IPS DF 6.9 (cell line): ENCODE measurements around the gene FOXL3.

Source experiments
- DNase-seq: peaks from one replicate; pipeline ENCODE4 v3.0.0-alpha.2; 2013; ENCODE audit warnings: low read depth, low spot score
- H3K27ac ChIP-seq: one replicate; pipeline ENCODE4 v1.5.1; 2013; ENCODE audit warnings: low read length, control low read depth
- H3K27me3 ChIP-seq: 2 replicates; pipeline ENCODE4 v1.6.1; 2013; ENCODE audit warnings: mild to moderate bottlenecking, low read length; ENCODE audit not compliant: control insufficient read depth, insufficient read depth
- H3K36me3 ChIP-seq: 2 replicates; pipeline ENCODE4 v1.6.1; 2013; ENCODE audit warnings: low read length; ENCODE audit not compliant: control insufficient read depth, insufficient read depth
- H3K4me1 ChIP-seq: 2 replicates; pipeline ENCODE4 v1.6.1; 2013; ENCODE audit warnings: low read length; ENCODE audit not compliant: control insufficient read depth, insufficient read depth
- H3K4me3 ChIP-seq: 2 replicates; pipeline ENCODE4 v1.5.1; 2013; ENCODE audit warnings: mild to moderate bottlenecking, low read length
- H3K9me3 ChIP-seq: 2 replicates; pipeline ENCODE4 v1.6.1; 2013; ENCODE audit warnings: low read length, inconsistent platforms; ENCODE audit not compliant: control insufficient read depth, insufficient read depth
- WGBS: extraction: QIAGEN DNeasy Blood & Tissue Kit; methylation state at CpG from one replicate; pipeline ENCODE4 v1.1.7; 2013; ENCODE audit warnings: mixed read lengths, missing lambda C conversion rate; ENCODE audit not compliant: insufficient read length, insufficient coverage; 5-methylcytosine and 5-hydroxymethylcytosine counted together

The FOXL3 gene

DNA sequence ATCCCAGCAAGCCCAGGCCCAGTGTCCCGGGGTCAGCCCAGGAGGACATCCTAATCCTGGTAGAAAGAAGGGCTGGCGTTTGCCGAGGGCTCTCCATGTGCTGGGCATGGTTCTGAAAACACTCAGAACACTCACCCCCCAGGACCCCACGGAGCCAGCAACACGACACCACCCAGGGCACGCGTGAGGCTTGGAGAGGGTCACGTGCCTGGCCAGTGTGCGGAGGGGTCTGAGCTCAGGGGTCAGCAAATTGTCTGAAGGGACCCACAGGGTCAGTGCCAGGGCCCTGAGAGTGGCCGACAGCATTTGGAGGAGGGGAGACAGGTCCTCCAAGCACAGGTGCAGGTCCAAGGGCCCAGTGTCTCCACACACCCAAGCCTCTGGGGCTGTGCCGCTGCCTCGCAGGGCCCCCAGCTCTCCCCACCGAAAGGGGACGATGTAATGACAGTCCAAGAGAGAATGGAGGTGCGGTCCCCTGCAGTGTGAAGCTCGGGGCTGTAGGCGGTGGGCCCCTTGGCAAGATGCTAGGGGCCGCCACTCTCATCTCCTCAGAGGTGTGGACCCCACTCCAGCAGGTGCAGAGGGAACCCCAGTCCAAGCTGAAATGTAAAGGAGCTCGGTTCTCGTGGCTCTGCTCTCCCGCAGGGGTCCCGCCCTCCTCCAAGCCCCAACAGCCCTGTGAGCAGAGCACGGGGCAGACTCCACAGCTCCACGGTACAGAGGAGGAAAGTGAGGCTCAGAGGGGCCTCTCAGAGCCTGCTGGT is 7.8 kb downstream of the FOXL3 start:
- no peak for DNase-seq
- no peaks in the 10 kb centered on the region for H3K27me3 ChIP-seq

DNA sequence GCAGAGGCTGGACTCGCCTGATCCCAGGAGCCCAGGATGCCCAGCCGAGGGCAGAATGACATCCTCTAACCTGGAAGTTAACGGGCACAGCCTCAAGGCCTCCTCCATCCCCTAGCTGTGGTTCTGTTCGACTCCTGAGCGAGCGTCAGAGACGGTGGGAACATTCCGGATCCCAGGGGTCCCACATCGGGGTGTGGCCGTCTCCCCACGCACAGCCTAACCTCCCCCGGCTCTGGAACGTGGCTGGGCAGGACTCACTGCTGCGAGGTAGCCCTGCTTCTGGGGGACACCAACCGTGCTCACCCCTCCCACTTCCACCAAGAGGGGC is 8.4 kb downstream of the FOXL3 start:
- whole genome bisulfite sequencing = no CpG with 5 or more reads among the region's 15 CpGs
- Histone ChIP-seq H3K27me3 (no peaks in the 10 kb centered on the region), H3K4me3 (no peak overlapping the region), H3K27ac (no peak overlapping the region), H3K4me1 (no peaks in the 10 kb centered on the region), H3K9me3 (no peaks in the 10 kb centered on the region), H3K36me3 (no peaks in the 10 kb centered on the region)
- DNase-seq = no peak

More for the DNA sequence above, 7.8 kb downstream of the FOXL3 start:
- H3K4me1 ChIP-seq = no peaks in the 10 kb centered on the region
- H3K27ac ChIP-seq = no peak overlapping the region
- H3K9me3 ChIP-seq = no peaks in the 10 kb centered on the region
- no peak overlapping the region for H3K4me3 ChIP-seq
- no peaks in the 10 kb centered on the region for H3K36me3 ChIP-seq
- WGBS = no CpG with 5 or more reads among the region's 24 CpGs

GRCh38 chr7:298743-299142 is 8.8 kb downstream of the FOXL3 start:
- DNase-seq = no peak
- H3K4me3 ChIP-seq = no peak overlapping the region
- H3K27me3 ChIP-seq = no peaks in the 10 kb centered on the region
- no peaks in the 10 kb centered on the region for H3K9me3 ChIP-seq
- H3K36me3 ChIP-seq = no peaks in the 10 kb centered on the region
- H3K4me1 ChIP-seq = no peaks in the 10 kb centered on the region
- no CpG with 5 or more reads among the region's 13 CpGs for WGBS
- no peak overlapping the region for H3K27ac ChIP-seq

- Histone ChIP-seq H3K9me3 (no peaks in the 10 kb centered on the region), H3K27me3 (no peaks in the 10 kb centered on the region), H3K27ac (no peak overlapping the region), H3K36me3 (no peaks in the 10 kb centered on the region), H3K4me3 (no peak overlapping the region), H3K4me1 (no peaks in the 10 kb centered on the region)
- WGBS = no CpG with 5 or more reads among the region's 15 CpGs
- no peak for DNase-seq
Observed at GRCh38 chr7:299169-299568, 9.2 kb downstream of the FOXL3 start.

DNA sequence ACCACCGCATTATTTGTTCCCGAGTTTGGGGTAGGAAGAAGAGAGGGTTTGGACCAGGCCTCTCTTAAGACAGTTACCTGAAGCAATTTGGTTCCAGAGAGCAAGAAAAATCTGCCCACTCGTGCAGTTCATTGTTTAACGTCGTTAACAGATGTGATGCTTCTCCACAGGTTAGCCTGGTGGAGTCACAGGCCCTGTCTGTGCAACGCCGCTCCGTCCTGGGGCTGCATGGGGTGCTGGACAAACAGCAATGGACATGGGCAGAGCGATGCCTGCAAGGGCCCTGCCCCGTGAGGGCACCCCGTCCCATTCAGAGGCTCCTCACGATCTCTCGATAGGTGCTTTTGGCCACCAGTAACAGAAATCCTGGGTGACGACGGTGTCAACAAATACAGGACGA is 9.7 kb downstream of the FOXL3 start:
- H3K4me1 ChIP-seq = no peaks in the 10 kb centered on the region
- no peak overlapping the region for H3K27ac ChIP-seq
- no CpG with 5 or more reads among the region's 16 CpGs for whole genome bisulfite sequencing
- no peak for DNase-seq
- no peaks in the 10 kb centered on the region for H3K36me3 ChIP-seq
- no peaks in the 10 kb centered on the region for H3K27me3 ChIP-seq
- H3K4me3 ChIP-seq = no peak overlapping the region
- no peaks in the 10 kb centered on the region for H3K9me3 ChIP-seq

DNA sequence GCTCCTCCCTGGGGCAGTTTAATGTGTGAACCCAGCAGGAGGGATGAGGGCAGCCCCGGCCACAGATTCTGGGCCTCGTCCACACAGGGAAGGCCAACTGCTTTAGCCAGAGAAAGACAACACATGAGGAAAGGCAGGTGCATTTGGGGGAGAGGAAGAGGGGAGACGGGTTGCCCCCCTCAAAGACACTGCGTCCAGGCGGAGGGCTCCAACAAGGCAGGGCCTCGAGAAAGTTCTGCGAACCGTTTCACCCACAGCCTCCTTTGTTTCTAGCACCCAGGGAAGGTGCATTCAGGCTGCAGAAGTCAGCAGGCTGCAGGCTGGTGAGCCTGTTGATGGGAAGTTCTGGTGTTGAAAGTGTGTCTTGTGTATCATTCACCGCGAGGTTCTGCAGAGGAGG is 10.1 kb downstream of the FOXL3 start:
- H3K9me3 ChIP-seq = no peaks in the 10 kb centered on the region
- H3K4me1 ChIP-seq = no peaks in the 10 kb centered on the region
- WGBS = no CpG with 5 or more reads among the region's 10 CpGs
- H3K27ac ChIP-seq = no peak overlapping the region
- DNase-seq = no peak
- H3K36me3 ChIP-seq = no peaks in the 10 kb centered on the region
- H3K4me3 ChIP-seq = no peak overlapping the region
- H3K27me3 ChIP-seq = no peaks in the 10 kb centered on the region

- Histone ChIP-seq H3K27ac (no peak overlapping the region), H3K27me3 (no peaks in the 10 kb centered on the region), H3K36me3 (no peaks in the 10 kb centered on the region), H3K4me1 (no peaks in the 10 kb centered on the region), H3K9me3 (no peaks in the 10 kb centered on the region), H3K4me3 (no peak overlapping the region)
- DNase-seq = no peak
- no CpG with 5 or more reads among the region's 13 CpGs for WGBS
Observed at GRCh38 chr7:300546-301290, 10.7 kb downstream of the FOXL3 start.

DNA sequence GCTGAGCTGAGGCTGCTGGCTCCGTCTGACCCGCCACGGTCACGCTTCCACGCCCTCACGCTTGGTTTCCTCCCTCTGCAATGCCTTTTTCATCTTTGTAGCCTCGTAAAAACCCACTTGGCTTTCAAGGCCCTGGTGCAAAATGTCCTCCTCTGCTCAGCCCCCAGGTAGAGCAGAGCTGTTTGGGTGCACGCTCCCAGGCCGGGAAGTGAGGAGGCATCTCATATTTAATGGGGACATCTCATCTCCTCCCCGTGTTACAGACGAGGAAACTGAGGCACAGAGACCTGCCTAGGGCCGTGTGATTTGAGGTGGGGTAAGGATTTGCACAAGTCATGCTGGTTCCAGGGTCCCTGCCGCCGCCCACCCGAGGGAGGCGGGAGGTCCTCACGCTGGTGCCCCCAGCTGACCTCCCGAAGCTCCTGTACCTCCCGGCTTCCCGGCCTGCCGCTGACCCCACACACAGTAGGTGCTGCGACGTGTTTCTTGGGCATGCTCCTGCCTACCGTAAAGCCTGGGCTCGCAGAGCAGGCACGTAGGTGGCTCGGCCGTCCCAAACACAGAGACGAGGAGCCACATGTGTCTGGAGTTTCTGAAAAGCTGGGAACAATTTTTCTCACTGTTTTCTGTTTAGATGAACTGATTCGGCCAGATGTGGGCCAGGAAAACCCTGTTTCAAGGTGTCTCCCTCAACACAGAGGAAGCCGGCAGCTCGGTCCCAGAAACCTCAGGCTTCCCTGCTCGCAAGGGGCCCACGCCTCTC is 11.5 kb downstream of the FOXL3 start:
- no peaks in the 10 kb centered on the region for H3K9me3 ChIP-seq
- WGBS = no CpG with 5 or more reads among the region's 34 CpGs
- H3K4me1 ChIP-seq = no peaks in the 10 kb centered on the region
- H3K36me3 ChIP-seq = no peaks in the 10 kb centered on the region
- no peak for DNase-seq
- no peak overlapping the region for H3K27ac ChIP-seq
- H3K4me3 ChIP-seq = no peak overlapping the region
- H3K27me3 ChIP-seq = no peaks in the 10 kb centered on the region

GRCh38 chr7:302054-302992 is 12.4 kb downstream of the FOXL3 start:
- Histone ChIP-seq H3K27ac (no peak overlapping the region), H3K4me3 (no peak overlapping the region), H3K4me1 (no peaks in the 10 kb centered on the region), H3K36me3 (no peaks in the 10 kb centered on the region), H3K27me3 (no peaks in the 10 kb centered on the region), H3K9me3 (no peaks in the 10 kb centered on the region)
- no CpG with 5 or more reads among the region's 18 CpGs for WGBS
- DNase-seq = no peak

DNA sequence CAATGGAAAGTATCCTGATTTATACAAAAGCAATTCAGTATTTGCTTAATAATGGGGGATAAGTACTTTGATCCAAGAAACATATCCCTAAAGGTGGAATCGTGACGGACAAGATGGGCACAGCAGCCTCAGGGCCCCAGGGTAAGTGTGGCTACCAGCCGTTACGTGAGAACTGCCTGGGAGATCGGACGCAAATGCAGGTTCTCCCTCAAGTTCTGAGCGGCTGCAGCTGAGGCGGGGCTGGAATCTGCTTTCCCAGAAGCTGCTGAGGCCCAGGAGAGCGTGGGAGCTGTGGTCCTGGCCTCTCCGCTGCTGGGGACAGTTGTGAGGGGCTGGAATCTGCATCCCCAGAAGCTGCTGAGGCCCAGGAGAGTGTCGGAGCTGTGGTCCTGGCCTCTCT is 13.5 kb downstream of the FOXL3 start:
- Histone ChIP-seq H3K27me3 (no peaks in the 10 kb centered on the region), H3K36me3 (no peaks in the 10 kb centered on the region), H3K4me1 (no peaks in the 10 kb centered on the region), H3K27ac (no peak overlapping the region), H3K9me3 (no peaks in the 10 kb centered on the region), H3K4me3 (no peak overlapping the region)
- no CpG with 5 or more reads among the region's 11 CpGs for WGBS
- DNase-seq = no peak
